ENCODE measurements around the gene NUAK1. TPM values are rescaled to one million over a fixed set of nuclear protein-coding genes. Genes with fewer than 3 reads are reported as not detected.
A peak's percentile ranks its signal among the peaks of the same experiment; 100 is the strongest.

NUAK1 gene
- total and polyA plus RNA-seq, 7 donors: 7.0 to 102 (median 21.8) TPM

DNA sequence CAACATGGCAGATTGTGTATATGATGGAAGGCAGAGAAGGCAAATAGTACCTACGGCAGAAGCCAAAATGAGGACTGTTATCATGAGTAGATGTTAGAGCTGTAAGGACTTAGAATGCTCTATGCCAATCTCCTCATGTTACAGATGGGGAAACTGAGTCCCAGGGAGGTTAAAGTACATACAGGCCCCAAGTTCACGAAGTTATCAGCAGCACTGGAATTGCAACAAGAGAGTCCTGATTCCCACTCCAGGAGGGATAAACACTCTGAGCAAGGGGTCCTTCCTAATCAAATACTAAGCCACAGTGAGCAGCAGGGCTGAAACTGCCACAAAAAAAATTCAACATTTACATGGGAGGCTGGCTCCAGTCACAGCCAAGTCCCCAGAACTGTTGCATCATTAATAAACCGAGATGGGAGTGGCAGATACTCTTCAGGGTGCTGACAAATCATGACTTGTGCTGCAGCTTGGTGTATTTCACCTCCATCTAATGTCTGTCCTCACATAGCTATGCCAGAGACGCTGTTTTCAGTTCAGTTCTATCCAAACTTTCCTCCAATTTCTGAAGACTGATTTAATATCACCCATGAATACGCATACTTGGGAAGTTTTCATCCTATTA, 24.2 kb downstream of the NUAK1 start:
- TF ChIP-seq, protein P1, sequence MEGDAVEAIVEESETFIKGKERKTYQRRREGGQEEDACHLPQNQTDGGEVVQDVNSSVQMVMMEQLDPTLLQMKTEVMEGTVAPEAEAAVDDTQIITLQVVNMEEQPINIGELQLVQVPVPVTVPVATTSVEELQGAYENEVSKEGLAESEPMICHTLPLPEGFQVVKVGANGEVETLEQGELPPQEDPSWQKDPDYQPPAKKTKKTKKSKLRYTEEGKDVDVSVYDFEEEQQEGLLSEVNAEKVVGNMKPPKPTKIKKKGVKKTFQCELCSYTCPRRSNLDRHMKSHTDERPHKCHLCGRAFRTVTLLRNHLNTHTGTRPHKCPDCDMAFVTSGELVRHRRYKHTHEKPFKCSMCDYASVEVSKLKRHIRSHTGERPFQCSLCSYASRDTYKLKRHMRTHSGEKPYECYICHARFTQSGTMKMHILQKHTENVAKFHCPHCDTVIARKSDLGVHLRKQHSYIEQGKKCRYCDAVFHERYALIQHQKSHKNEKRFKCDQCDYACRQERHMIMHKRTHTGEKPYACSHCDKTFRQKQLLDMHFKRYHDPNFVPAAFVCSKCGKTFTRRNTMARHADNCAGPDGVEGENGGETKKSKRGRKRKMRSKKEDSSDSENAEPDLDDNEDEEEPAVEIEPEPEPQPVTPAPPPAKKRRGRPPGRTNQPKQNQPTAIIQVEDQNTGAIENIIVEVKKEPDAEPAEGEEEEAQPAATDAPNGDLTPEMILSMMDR (IDR thresholded peaks at IDR 0.05): no peak
- WGBS, 3 donors: 56 to 68% (median 56%) methylated on average over 5 of the region's 5 CpGs
- Histone ChIP-seq H3K9me3 (no peaks in the 10 kb centered on the region), H3K4me3 (no peak overlapping the region), H3K4me1 (peaks cover 77% of the 10 kb centered on the region), H3K36me3 (ENCODE audit: insufficient read depth in 1 of 2, low read depth in 1 of 2) (no peaks in the 10 kb centered on the region), H3K27ac (peak overlapping the region; percentile 76), H3K27me3 (ENCODE audit: insufficient read depth in 3 of 3, low read length in 2 of 3) (no peaks in the 10 kb centered on the region)
- peak; percentile 33 to 67 (median 47) for ATAC-seq
- no peak for DNase-seq
- intact Hi-C loops (cut with DNase I): no loop called here

DNA sequence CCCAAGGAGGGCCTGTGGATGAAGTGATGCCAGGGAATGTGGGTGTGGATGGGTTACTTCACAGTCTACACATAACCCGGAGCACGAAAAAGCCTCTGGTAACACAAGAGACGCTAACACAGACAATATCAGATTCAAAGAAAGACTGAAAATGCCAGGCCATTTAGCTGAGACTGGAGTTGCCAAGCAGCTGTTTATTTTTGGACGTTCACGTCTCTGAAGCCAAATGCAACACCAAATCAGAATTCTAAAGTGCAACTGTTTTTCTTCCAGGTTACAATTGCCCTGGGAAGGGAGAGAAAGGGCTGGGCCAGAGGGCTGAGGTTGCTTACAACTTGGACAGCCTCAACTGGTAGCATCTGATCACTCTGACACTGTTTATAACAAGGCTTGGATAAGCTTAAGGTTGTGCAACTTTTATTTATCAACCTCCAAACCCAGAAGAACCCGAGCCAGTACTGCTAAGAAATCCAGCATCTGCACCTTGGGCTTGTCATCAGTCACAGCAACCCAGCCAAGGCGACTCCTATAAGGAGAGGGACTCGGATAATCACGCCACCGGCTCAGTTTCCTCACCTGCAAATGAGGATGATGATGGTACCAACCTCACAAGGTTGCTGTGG, 24.8 kb downstream of the NUAK1 start:
- TF ChIP-seq, protein P1 (IDR thresholded peaks at IDR 0.05): no peak
- intact Hi-C loops (cut with DNase I): no loop called here

DNA sequence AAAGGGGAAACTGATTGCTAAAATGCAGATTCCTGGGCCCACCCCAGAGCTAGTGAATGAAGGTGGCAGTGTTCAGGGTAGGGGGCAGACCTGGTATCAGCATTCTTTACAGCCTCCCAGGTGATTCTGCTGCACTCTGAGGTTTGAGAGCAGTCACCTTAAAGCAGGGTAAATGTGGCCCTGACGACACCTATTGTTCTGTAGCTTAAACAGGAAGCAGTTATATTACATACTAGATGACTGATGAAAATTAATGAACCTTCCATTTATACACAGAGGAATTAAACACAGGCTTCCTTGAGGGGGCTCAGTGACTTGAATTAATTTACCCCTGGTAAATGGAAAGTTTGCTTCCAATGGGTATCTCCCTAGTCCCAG, 25.3 kb downstream of the NUAK1 start:
- H3K27me3 ChIP-seq (ENCODE audit: insufficient read depth in 3 of 3, low read length in 2 of 3): no peaks in the 10 kb centered on the region
- peak in 2 of 4 donors; percentile 11 to 18 for ATAC-seq
- no peaks in the 10 kb centered on the region for H3K36me3 ChIP-seq (ENCODE audit: insufficient read depth in 1 of 2, low read depth in 1 of 2)
- peak overlapping the region; percentile 12 for H3K4me3 ChIP-seq
- TF ChIP-seq, protein P1 (IDR thresholded peaks at IDR 0.05): no peak
- 23 to 41% (median 27%) methylated on average over 1 of the region's 1 CpG for WGBS, 3 donors
- intact Hi-C loops (cut with DNase I): no loop called here
- no peaks in the 10 kb centered on the region for H3K9me3 ChIP-seq
- DNase-seq: no peak
- peaks cover 78% of the 10 kb centered on the region for H3K4me1 ChIP-seq
- H3K27ac ChIP-seq: peak overlapping the region; percentile 76

More for the DNA sequence above, 24.8 kb downstream of the NUAK1 start:
- peak in 1 of 2 donors; percentile 68 for DNase-seq
- H3K27ac ChIP-seq: peak overlapping the region; percentile 76
- H3K27me3 ChIP-seq (ENCODE audit: insufficient read depth in 3 of 3, low read length in 2 of 3): no peaks in the 10 kb centered on the region
- H3K4me1 ChIP-seq: peaks cover 76% of the 10 kb centered on the region
- 11 to 18% (median 15%) methylated on average over 10 of the region's 10 CpGs for WGBS, 3 donors
- ATAC-seq: peak; percentile 70 to 84 (median 73)
- no peaks in the 10 kb centered on the region for H3K36me3 ChIP-seq (ENCODE audit: insufficient read depth in 1 of 2, low read depth in 1 of 2)
- no peaks in the 10 kb centered on the region for H3K9me3 ChIP-seq
- H3K4me3 ChIP-seq: peak overlapping the region; percentile 12

DNA sequence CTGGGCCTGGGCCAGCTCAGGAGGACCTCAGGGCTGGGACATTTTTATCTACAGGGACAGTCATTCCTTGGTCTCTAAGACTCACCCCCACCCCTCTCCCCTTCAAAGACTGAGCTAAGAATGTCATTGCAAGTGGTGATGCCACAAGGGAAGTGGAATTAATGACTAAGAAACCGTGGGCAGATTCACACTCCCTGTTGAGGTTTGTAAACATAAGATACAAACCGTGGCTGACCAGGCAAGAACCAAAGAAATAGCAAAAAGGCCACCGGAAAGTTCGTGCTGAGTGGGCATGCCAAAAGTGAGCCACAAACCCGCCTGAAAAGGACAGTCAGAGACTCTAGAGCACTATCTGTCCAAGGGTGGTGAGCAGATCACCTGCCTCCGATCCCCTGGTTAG, 25.7 kb downstream of the NUAK1 start:
- Histone ChIP-seq H3K4me3 (no peak overlapping the region), H3K4me1 (peaks cover 78% of the 10 kb centered on the region), H3K9me3 (no peaks in the 10 kb centered on the region), H3K27me3 (ENCODE audit: insufficient read depth in 3 of 3, low read length in 2 of 3) (no peaks in the 10 kb centered on the region), H3K27ac (peak overlapping the region; percentile 76), H3K36me3 (ENCODE audit: insufficient read depth in 1 of 2, low read depth in 1 of 2) (no peaks in the 10 kb centered on the region)
- no peak for DNase-seq
- TF ChIP-seq, protein P1 (IDR thresholded peaks at IDR 0.05): no peak
- WGBS, 3 donors: 53 to 70% (median 62%) methylated on average over 6 of the region's 6 CpGs
- ATAC-seq: peak in 3 of 4 donors; percentile 3 to 32 (median 25)
- intact Hi-C loops (cut with DNase I): no loop called here
